GM18951 (cell line): Measurements from ENCODE around the gene CCDC88C.
A peak's percentile ranks its signal among the peaks of the same experiment; 100 is the strongest.
"Not testable (repeated sequence)": the region's sequence is repeated elsewhere in the genome, so short reads cannot be mapped to it uniquely, and the experiment has no call there.

Experiments
- POLR2A ChIP-seq: IDR thresholded peaks from 4 replicates; pipeline ENCODE4 v1.6.1; 2011; ENCODE audit warnings: mild to moderate bottlenecking; ENCODE audit not compliant: insufficient read length, insufficient read depth; ENCODE audit errors: extremely low read depth
- in situ Hi-C: fragments of 300-500 bp; cut with MboI; formaldehyde crosslinking; loops from one replicate; pipeline ENCODE4 v1.12.0; 2022; ENCODE audit warnings: low sequenced_read_pairs, mixed read lengths, inconsistent platforms; ENCODE audit not compliant: unreplicated experiment

CCDC88C gene

GRCh38 chr14:91417120-91417982 lies at the start of gene CCDC88C:
Gene CCDC88C, minus strand, starts transcription at chr14:91417820. Its CDS starts 130 bp downstream, at chr14:91417690.
- in situ Hi-C loops = no loop called here
- TF ChIP-seq POLR2A = peak; percentile 62

GRCh38 chr14:91466192-91466591 lies 48.6 kb upstream of the CCDC88C start:
- in situ Hi-C loops = no loop called here
- no peak for TF ChIP-seq POLR2A

- TF ChIP-seq POLR2A = no peak
- in situ Hi-C loops = no loop called here
These were observed 47.1 kb upstream of the CCDC88C start for GRCh38 chr14:91464615-91465205.

GRCh38 chr14:91458612-91459011 lies 41.0 kb upstream of the CCDC88C start:
- in situ Hi-C loops = no loop called here
- TF ChIP-seq POLR2A = no peak

- TF ChIP-seq POLR2A = no peak
- in situ Hi-C loops = no loop called here
These were observed 38.7 kb upstream of the CCDC88C start for GRCh38 chr14:91456283-91456682.

GRCh38 chr14:91454580-91454979 lies 37.0 kb upstream of the CCDC88C start:
- TF ChIP-seq POLR2A = no peak
- in situ Hi-C loops = no loop called here

- in situ Hi-C loops = no loop called here
- no peak for TF ChIP-seq POLR2A
These were observed 36.5 kb upstream of the CCDC88C start for GRCh38 chr14:91454155-91454554.

GRCh38 chr14:91453744-91454143 lies 36.1 kb upstream of the CCDC88C start:
- no peak for TF ChIP-seq POLR2A
- in situ Hi-C loops = no loop called here

GRCh38 chr14:91444335-91445020 lies 26.9 kb upstream of the CCDC88C start:
- in situ Hi-C loops = no loop called here
- TF ChIP-seq POLR2A = no peak

- in situ Hi-C loops = no loop called here
- TF ChIP-seq POLR2A = no peak
These were observed 21.7 kb upstream of the CCDC88C start for GRCh38 chr14:91439345-91439744.

- in situ Hi-C loops = no loop called here
- no peak for TF ChIP-seq POLR2A
These were observed 21.2 kb upstream of the CCDC88C start for GRCh38 chr14:91438845-91439244.

GRCh38 chr14:91436266-91436665 lies 18.6 kb upstream of the CCDC88C start:
- in situ Hi-C loops = not testable (repeated sequence)

GRCh38 chr14:91429385-91429784 lies 11.8 kb upstream of the CCDC88C start:
- in situ Hi-C loops = loop anchor here (10.0 kb wide), 2 partner anchors 115 to 255 kb away; no protein-coding TSS in a partner anchor
- TF ChIP-seq POLR2A = no peak

- in situ Hi-C loops = loop anchor here (10.0 kb wide), 2 partner anchors 114 to 254 kb away; no protein-coding TSS in a partner anchor
These were observed 11.3 kb upstream of the CCDC88C start for GRCh38 chr14:91428931-91429330.

GRCh38 chr14:91425531-91425944 lies 7.9 kb upstream of the CCDC88C start:
- in situ Hi-C loops = loop anchor here (10.0 kb wide), 2 partner anchors 111 to 251 kb away; no protein-coding TSS in a partner anchor
